H1 (cell line): ENCODE data around the gene RELB. TPM values are rescaled to one million over a fixed set of nuclear protein-coding genes. Genes with fewer than 3 reads are reported as not detected.

Source experiments
- CTCF ChIA-PET: fragments of 300-600 bp; sonication (Branson Sonifier 250); formaldehyde crosslinking; loops from one replicate; lab custom pipeline; 2021; ENCODE audit not compliant: partially characterized antibody; lab: Charles Lee
- POLR2A ChIA-PET: fragments of 300-600 bp; sonication (Branson Sonifier 250); formaldehyde crosslinking; loops from one replicate; lab custom pipeline; 2021; ENCODE audit warnings: inconsistent platforms; ENCODE audit not compliant: partially characterized antibody; lab: Charles Lee
- DNase-seq, 2 experiments: peaks; one replicate each; pipeline versions ENCODE4 v3.0.0 to v3.0.0-alpha.2; 2010 to 2022; ENCODE audit warnings: low spot score in 2 of 2, low read depth in 1 of 2, mixed read lengths in 1 of 2
- FAIRE-seq: peaks from 2 replicates; lab custom pipeline; 2011; peaks lifted over from hg19 to GRCh38; lab: Jason Lieb, UNC
- H2AFZ ChIP-seq: 2 replicates; pipeline ENCODE4 v1.8.1; 2012; ENCODE audit warnings: low read length, inconsistent platforms
- H2AK5ac ChIP-seq: 2 replicates; pipeline ENCODE4 v1.6.1; 2013; ENCODE audit warnings: low read depth, low read length
- H2BK120ac ChIP-seq: replicated peaks from 2 replicates; pipeline ENCODE3; 2013; ENCODE audit warnings: low read depth, low read length, inconsistent platforms
- H2BK12ac ChIP-seq: 2 replicates; pipeline ENCODE4 v1.6.1; 2013; ENCODE audit warnings: low read depth, low read length
- H2BK15ac ChIP-seq: 2 replicates; pipeline ENCODE4 v1.6.1; 2013; ENCODE audit warnings: low read length
- H2BK20ac ChIP-seq: 2 replicates; pipeline ENCODE4 v1.6.1; 2013; ENCODE audit warnings: low read length
- H2BK5ac ChIP-seq: 2 replicates; pipeline ENCODE4 v1.6.1; 2013; ENCODE audit warnings: low read depth, low read length
- H3K14ac ChIP-seq: 2 replicates; pipeline ENCODE4 v1.6.1; 2013; ENCODE audit warnings: inconsistent platforms; ENCODE audit not compliant: insufficient read length
- H3K18ac ChIP-seq: 2 replicates; pipeline ENCODE4 v1.6.1; 2013; ENCODE audit warnings: low read length; ENCODE audit errors: extremely low read depth
- H3K23ac ChIP-seq: 2 replicates; pipeline ENCODE4 v1.6.1; 2013; ENCODE audit warnings: inconsistent platforms; ENCODE audit not compliant: insufficient read length
- H3K23me2 ChIP-seq: 2 replicates; pipeline ENCODE4 v1.6.1; 2013; ENCODE audit warnings: low read depth, low read length
- H3K27ac ChIP-seq: 2 replicates; pipeline ENCODE4 v1.6.1; 2011; ENCODE audit warnings: low read depth, low read length, inconsistent platforms
- H3K27me3 ChIP-seq, 4 experiments: replicated peaks in 1 of 4; 1 replicate in 1 of 4; 2 replicates in 3 of 4; pipeline versions ENCODE4 v1.6.1 to v1.8.1; 2011 to 2013; ENCODE audit warnings: low read length in 3 of 4, mild to moderate bottlenecking in 3 of 4, inconsistent platforms in 2 of 4, mixed read lengths in 2 of 4, moderate library complexity in 1 of 4; ENCODE audit not compliant: control insufficient read depth in 3 of 4, insufficient read depth in 3 of 4; ENCODE audit errors: extremely low read depth in 1 of 4
- H3K36me3 ChIP-seq, 4 experiments: 2 replicates each; pipeline versions ENCODE4 v1.6.1 to v1.8.1; 2011 to 2013; ENCODE audit warnings: mild to moderate bottlenecking in 4 of 4, low read length in 3 of 4, moderate library complexity in 2 of 4, control low read depth in 1 of 4, inconsistent platforms in 1 of 4; ENCODE audit not compliant: insufficient read depth in 4 of 4, control insufficient read depth in 2 of 4
- H3K4ac ChIP-seq: replicated peaks from 2 replicates; pipeline ENCODE3; 2013; ENCODE audit warnings: low read length, low read depth, mixed read lengths, inconsistent platforms; ENCODE audit not compliant: insufficient read length
- H3K4me1 ChIP-seq, 4 experiments: replicated peaks in 1 of 4; 1 replicate in 1 of 4; 2 replicates in 3 of 4; pipeline versions ENCODE4 v1.6.1 to v1.8.1; 2011 to 2013; ENCODE audit warnings: low read length in 3 of 4, inconsistent platforms in 2 of 4, mixed read lengths in 1 of 4; ENCODE audit not compliant: insufficient read depth in 4 of 4, control insufficient read depth in 3 of 4
- H3K4me2 ChIP-seq, 2 experiments: 2 replicates each; pipeline versions ENCODE4 v1.6.1 to v1.8.1; 2011 to 2013; ENCODE audit warnings: low read depth in 2 of 2, low read length in 2 of 2, control low read depth in 1 of 2, inconsistent platforms in 1 of 2, mild to moderate bottlenecking in 1 of 2; ENCODE audit not compliant: insufficient read depth in 1 of 2
- H3K4me3 ChIP-seq, 4 experiments: fragments of 200-600, 300-600 bp in 1 of 4; sonication (generic), shearing (Covaris generic), sonication (Bioruptor Twin) in 1 of 4; 2 replicates each; pipeline versions ENCODE4 v1.5.1 to v1.8.1; 2011 to 2016; ENCODE audit warnings: low read length in 4 of 4, low read depth in 3 of 4, control low read depth in 2 of 4, inconsistent platforms in 2 of 4, mild to moderate bottlenecking in 2 of 4, mixed read lengths in 1 of 4, moderate library complexity in 1 of 4; ENCODE audit not compliant: insufficient read depth in 2 of 4; ENCODE audit errors: extremely low read depth in 1 of 4
- H3K56ac ChIP-seq: replicated peaks from 2 replicates; pipeline ENCODE3; 2013; ENCODE audit warnings: low read depth, mild to moderate bottlenecking, mixed read lengths, low read length, inconsistent platforms; ENCODE audit not compliant: insufficient read length
- H3K79me1 ChIP-seq: 2 replicates; pipeline ENCODE4 v1.6.1; 2013; ENCODE audit warnings: low read depth, low read length, control low read depth
- H3K79me2 ChIP-seq, 2 experiments: 2 replicates each; pipeline versions ENCODE4 v1.6.1 to v1.8.1; 2012 to 2013; ENCODE audit warnings: low read length in 2 of 2, mild to moderate bottlenecking in 2 of 2, inconsistent platforms in 1 of 2; ENCODE audit not compliant: insufficient read depth in 2 of 2, control insufficient read depth in 1 of 2
- H3K9ac ChIP-seq, 4 experiments: replicated peaks in 1 of 4; 1 replicate in 1 of 4; 2 replicates in 3 of 4; pipeline versions ENCODE4 v1.6.1 to v1.8.1; 2011 to 2013; ENCODE audit warnings: low read depth in 3 of 4, low read length in 3 of 4, control low read depth in 2 of 4, mild to moderate bottlenecking in 2 of 4, moderate library complexity in 2 of 4, inconsistent platforms in 1 of 4; ENCODE audit errors: extremely low read depth in 1 of 4
- H3K9me3 ChIP-seq, 2 experiments: 2 replicates each; pipeline versions ENCODE4 v1.6.1 to v1.8.1; 2012 to 2013; ENCODE audit warnings: mild to moderate bottlenecking in 2 of 2, moderate library complexity in 2 of 2, control low read depth in 1 of 2, inconsistent platforms in 1 of 2, low read depth in 1 of 2, low read length in 1 of 2, mixed read lengths in 1 of 2; ENCODE audit not compliant: insufficient read depth in 2 of 2
- H4K20me1 ChIP-seq, 2 experiments: replicated peaks in 1 of 2; 2 replicates each; pipeline versions ENCODE3 to v1.8.1; 2011 to 2013; ENCODE audit warnings: inconsistent platforms in 2 of 2, low read length in 2 of 2, mild to moderate bottlenecking in 1 of 2; ENCODE audit not compliant: insufficient read depth in 2 of 2, control insufficient read depth in 1 of 2
- H4K5ac ChIP-seq: 2 replicates; pipeline ENCODE4 v1.6.1; 2013; ENCODE audit warnings: low read length, low read depth, mixed read lengths, inconsistent platforms; ENCODE audit not compliant: insufficient read length
- H4K8ac ChIP-seq: 2 replicates; pipeline ENCODE4 v1.8.0; 2013; ENCODE audit warnings: mild to moderate bottlenecking, moderate library complexity, low read length, inconsistent platforms; ENCODE audit not compliant: insufficient read depth; ENCODE audit errors: extremely low read depth
- H4K91ac ChIP-seq: replicated peaks from 2 replicates; pipeline ENCODE3; 2013; ENCODE audit warnings: low read length, mixed read lengths, inconsistent platforms; ENCODE audit not compliant: insufficient read length
- WGBS, 2 experiments: shearing (Covaris generic) in 1 of 2; methylation state at CpG; one replicate each; pipeline versions ENCODE4 v1.1.6 to v1.1.7; 2013 to 2015; ENCODE audit warnings: low lambda C conversion rate in 2 of 2, mixed read lengths in 2 of 2, inconsistent platforms in 1 of 2, low coverage in 1 of 2, missing lambda C conversion rate in 1 of 2; ENCODE audit not compliant: insufficient replicate concordance in 2 of 2, insufficient coverage in 1 of 2, insufficient read length in 1 of 2; ENCODE audit errors: extremely low coverage in 1 of 2, missing lambda C conversion rate in 1 of 2; 5-methylcytosine and 5-hydroxymethylcytosine counted together
- polyA plus RNA-seq, 7 experiments: library from polyadenylated mRNA; depleted of rRNA in 3 of 7; stranded (reverse) in 5 of 7; unstranded in 2 of 7; fragments of >200 nt in 5 of 7; fragments of 200-250 nt in 2 of 7; gene quantifications; 1 replicate in 5 of 7; 2 replicates in 1 of 7; 4 replicates in 1 of 7; pipeline versions ENCODE4 v1.2.1 to v1.2.3, GENCODE V29; 2011 to 2013; ENCODE audit warnings: missing spikeins in 2 of 7, mixed read lengths in 2 of 7
- total RNA-seq: library from RNA; stranded (reverse); fragmentation: NEBNext Ultra II Directional; extraction: Animal tissue kit (Norgen Biotek cat#: 25700); gene quantifications from 2 replicates; pipeline ENCODE4 v1.2.1, GENCODE V29; 2021

Gene RELB
- total and polyA plus RNA-seq, 2 of the 8 experiments (the other 6 are each of a cell fraction or from before 2014, with no cell fraction given) = 10.0 to 13.1 TPM

DNA sequence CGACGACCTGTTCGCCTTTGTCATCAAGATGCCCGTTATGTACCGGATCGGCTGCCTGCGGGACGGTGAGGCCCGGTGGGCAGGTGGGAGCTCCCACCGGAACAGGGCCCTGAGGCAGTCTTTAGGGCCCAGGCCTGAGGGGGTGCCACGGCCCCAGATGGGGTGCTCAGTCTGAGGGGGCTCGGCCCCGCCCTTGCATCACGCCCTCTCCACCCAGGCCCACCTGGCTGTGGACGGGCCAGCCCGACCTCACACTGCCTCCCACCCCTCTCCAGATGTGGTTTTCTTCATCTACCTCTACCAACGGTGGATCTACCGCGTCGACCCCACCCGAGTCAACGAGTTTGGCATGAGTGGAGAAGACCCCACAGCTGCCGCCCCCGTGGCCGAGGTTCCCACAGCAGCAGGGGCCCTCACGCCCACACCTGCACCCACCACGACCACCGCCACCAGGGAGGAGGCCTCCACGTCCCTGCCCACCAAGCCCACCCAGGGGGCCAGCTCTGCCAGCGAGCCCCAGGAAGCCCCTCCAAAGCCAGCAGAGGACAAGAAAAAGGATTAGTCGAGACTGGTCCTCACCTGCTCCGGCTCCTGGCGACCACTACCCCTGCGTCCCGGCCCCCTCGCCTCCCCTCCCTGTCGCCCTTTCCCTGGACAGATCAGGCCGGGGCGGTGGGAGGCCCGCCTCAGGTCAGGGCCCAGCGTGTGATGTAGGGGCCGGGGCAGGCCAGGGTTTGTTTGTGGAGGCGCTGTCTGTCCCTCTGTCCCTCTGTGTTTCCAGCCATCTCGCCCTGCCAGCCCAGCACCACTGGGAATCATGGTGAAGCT, 8.7 kb upstream of the RELB start:
- no peak overlapping the region for H2BK12ac ChIP-seq
- H3K9me3 ChIP-seq = no peaks in the 10 kb centered on the region
- H3K23me2 ChIP-seq = no peaks in the 10 kb centered on the region
- H3K18ac ChIP-seq = no peak overlapping the region
- peak overlapping the region; percentile 25; the same call in 1 of the 2 replicates for H4K8ac ChIP-seq
- no peak overlapping the region for H2AK5ac ChIP-seq
- H4K91ac ChIP-seq = no peak overlapping the region
- no peak overlapping the region for H3K56ac ChIP-seq
- no peak for FAIRE-seq
- H3K23ac ChIP-seq = no peak overlapping the region
- H3K14ac ChIP-seq = no peak overlapping the region
- no peak overlapping the region for H3K4me3 ChIP-seq
- no peak for DNase-seq
- no peak overlapping the region for H2BK5ac ChIP-seq
- H3K79me2 ChIP-seq = no peaks in the 10 kb centered on the region
- H4K5ac ChIP-seq = no peak overlapping the region
- H3K27me3 ChIP-seq = no peaks in the 10 kb centered on the region
- no peak overlapping the region for H3K4ac ChIP-seq
- H2BK20ac ChIP-seq = no peak overlapping the region
- H3K79me1 ChIP-seq = no peaks in the 10 kb centered on the region; the same call in 1 of the 2 replicates
- peaks cover 0 to 26% (median 3%) of the 10 kb centered on the region in 4 experiments; a peak in 5 of 8 replicates for H3K36me3 ChIP-seq
- no peak overlapping the region for H3K27ac ChIP-seq
- no peak overlapping the region for H3K9ac ChIP-seq
- no peaks in the 10 kb centered on the region for H3K4me1 ChIP-seq
- POLR2A ChIA-PET = interaction anchor here (0.6 to 1.8 kb wide), 4 partner anchors 9 to 88 kb away, joined by 3 to 5 read pairs (median 4); partner anchors contain the start of gene CLASRP
- 93% methylated on average over 31 of the region's 44 CpGs; no CpG with 5 or more reads in 1 of the 2 experiments for WGBS, 2 experiments
- H4K20me1 ChIP-seq = peaks cover 2 to 4% of the 10 kb centered on the region in 2 experiments
- CTCF ChIA-PET = interaction anchor here (1.0 to 4.6 kb wide), 2 partner anchors 36 to 66 kb away, joined by 5 to 34 read pairs; no protein-coding TSS in a partner anchor
- no peak overlapping the region for H2BK15ac ChIP-seq
- no peak overlapping the region for H2AFZ ChIP-seq
- H3K4me2 ChIP-seq = no peak overlapping the region
- no peak overlapping the region for H2BK120ac ChIP-seq
